ENCODE measurements around the gene CAMSAP2.

- TF ChIP-seq CTCF (IDR thresholded peaks at IDR 0.05; ENCODE audit: low read depth, low read length), result no peak
- no peak for TF ChIP-seq MAX (IDR thresholded peaks at IDR 0.05; ENCODE audit: low read depth, low read length)
These were observed 46.4 kb upstream of the CAMSAP2 start for GRCh38 chr1:200692316-200692715.
